Lower leg skin (tissue), 4 donors: ENCODE results near the gene ACVR1. TPM values are rescaled to one million over a fixed set of nuclear protein-coding genes. Genes with fewer than 3 reads are reported as not detected.

Experiments used
- DNase-seq, 2 donors: peaks; one replicate each; pipeline ENCODE4 v3.0.0-alpha.2; 2019; ENCODE audit warnings: low spot score in 2 of 2
- H3K4me3 ChIP-seq: fragments of 200-600 bp; sonication (generic); 2 replicates; pipeline ENCODE4 v1.5.1; 2017; ENCODE audit warnings: mild to moderate bottlenecking, low read depth; ENCODE audit not compliant: poor library complexity, severe bottlenecking
- POLR2A ChIP-seq, 2 donors: fragments of 450-650 bp; IDR thresholded peaks; one replicate each; pipeline ENCODE4 v1.6.1; 2016 to 2017; ENCODE audit warnings: antibody characterized with exemption in 2 of 2, mild to moderate bottlenecking in 1 of 2, moderate library complexity in 1 of 2
- WGBS, 2 donors: methylation state at CpG; one replicate each; pipeline ENCODE4 v1.1.5; 2018; 5-methylcytosine and 5-hydroxymethylcytosine counted together
- intact Hi-C: fragments of 100-400 bp; cut with DNase I; formaldehyde crosslinking; loops from one replicate; pipeline ENCODE4 v1.15.0; 2023; ENCODE audit warnings: low total_unique reads
- total RNA-seq, 4 donors: library from RNA; depleted of rRNA; stranded (reverse); fragments of >200 nt; gene quantifications; one replicate each; pipeline ENCODE4 v1.1.0, GENCODE V29; 2016
- TF ChIP-seq, protein P1 (sequence below), 3 donors: fragments of 450-650 bp; IDR thresholded peaks; one replicate each; pipeline ENCODE4 v1.5.1; 2016; ENCODE audit warnings: antibody characterized with exemption in 3 of 3, mild to moderate bottlenecking in 3 of 3, moderate library complexity in 2 of 3

ACVR1 gene
- total RNA-seq, 4 donors from 2014 or later: 14.3 to 22.7 (median 15.2) TPM

DNA sequence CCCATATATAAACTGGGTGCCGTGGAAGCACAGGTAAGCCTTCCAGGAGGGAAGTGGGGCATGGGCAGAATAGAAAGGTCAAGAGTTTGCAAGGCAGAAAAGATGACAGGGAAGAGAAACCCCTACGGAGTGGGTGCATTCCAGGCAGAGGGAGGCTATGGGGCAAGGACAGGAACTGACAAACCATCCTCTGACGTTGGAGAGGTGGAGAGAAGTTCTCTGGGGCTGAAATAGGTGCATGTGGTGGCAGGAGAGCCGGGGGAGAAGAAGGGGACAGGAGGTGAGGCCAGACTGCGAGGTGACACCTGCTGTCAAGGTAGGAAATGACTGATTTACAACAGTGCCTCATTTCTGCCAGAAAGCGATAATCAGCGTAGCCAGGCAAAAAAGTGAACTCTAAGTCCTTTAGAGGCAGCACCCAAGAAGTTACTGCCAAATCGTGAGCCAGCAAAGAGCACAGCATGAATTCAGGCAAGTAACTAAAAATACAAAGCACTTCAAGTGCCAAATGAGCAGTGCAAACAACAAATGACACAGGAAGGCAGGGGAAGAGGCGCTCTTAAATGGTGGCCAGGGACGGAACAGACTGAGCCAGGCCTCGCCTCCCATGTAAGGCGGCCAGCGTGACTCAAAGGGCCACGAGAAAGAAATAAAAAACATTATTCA is 134.2 kb downstream of the ACVR1 start:
- TF ChIP-seq, protein P1, sequence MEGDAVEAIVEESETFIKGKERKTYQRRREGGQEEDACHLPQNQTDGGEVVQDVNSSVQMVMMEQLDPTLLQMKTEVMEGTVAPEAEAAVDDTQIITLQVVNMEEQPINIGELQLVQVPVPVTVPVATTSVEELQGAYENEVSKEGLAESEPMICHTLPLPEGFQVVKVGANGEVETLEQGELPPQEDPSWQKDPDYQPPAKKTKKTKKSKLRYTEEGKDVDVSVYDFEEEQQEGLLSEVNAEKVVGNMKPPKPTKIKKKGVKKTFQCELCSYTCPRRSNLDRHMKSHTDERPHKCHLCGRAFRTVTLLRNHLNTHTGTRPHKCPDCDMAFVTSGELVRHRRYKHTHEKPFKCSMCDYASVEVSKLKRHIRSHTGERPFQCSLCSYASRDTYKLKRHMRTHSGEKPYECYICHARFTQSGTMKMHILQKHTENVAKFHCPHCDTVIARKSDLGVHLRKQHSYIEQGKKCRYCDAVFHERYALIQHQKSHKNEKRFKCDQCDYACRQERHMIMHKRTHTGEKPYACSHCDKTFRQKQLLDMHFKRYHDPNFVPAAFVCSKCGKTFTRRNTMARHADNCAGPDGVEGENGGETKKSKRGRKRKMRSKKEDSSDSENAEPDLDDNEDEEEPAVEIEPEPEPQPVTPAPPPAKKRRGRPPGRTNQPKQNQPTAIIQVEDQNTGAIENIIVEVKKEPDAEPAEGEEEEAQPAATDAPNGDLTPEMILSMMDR (IDR thresholded peaks at IDR 0.05): no peak
- no peak for TF ChIP-seq POLR2A (IDR thresholded peaks at IDR 0.05)
- DNase-seq: no peak
- intact Hi-C loops: no loop called here
- H3K4me3 ChIP-seq: no peak overlapping the region
- WGBS, 2 donors: 93 to 95% methylated on average over 14 of the region's 14 CpGs

DNA sequence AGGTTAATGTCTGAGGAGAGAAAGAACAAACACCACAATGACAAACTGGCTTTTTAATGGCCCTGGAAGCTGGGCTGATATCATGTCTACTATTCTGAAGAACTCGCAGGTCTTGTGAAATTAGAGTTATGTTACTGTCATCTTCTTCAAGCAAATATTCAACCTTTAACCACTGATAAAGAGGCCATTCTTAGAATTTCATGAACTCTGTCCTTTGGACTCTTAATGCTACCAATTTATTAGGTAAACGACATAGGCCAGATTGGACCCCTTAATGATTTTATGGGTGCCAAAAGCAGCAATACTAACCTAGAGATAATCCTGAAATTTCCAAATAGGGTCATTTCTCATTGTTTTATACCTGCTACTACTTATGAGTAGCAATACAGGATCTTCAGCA is 138.5 kb downstream of the ACVR1 start:
- no peak for DNase-seq
- intact Hi-C loops: no loop called here
- WGBS, 2 donors: 91 to 96% methylated on average over 2 of the region's 2 CpGs
- TF ChIP-seq POLR2A (IDR thresholded peaks at IDR 0.05): no peak
- TF ChIP-seq, protein P1 (IDR thresholded peaks at IDR 0.05): no peak
- H3K4me3 ChIP-seq: no peak overlapping the region

DNA sequence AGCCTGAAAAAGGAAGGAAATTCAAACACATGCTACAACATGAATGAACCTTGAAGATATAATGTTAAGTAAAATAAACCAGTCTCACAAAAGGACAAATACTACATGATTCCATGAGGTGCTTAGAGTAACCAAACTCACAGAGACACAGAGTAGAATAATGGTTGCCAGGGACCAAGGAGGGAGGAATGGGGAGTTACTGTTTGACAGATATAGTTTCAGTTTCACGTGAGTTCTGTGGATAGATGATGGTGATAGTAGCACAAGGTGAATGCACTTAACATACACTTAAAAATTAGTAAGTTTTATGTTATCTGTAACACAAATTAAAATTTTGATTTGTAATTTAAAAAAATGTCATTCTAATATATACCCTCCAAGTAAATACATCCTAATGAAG is 140.6 kb downstream of the ACVR1 start:
- no peak for DNase-seq
- intact Hi-C loops: no loop called here
- H3K4me3 ChIP-seq: no peak overlapping the region
- 85 to 95% methylated on average over 1 of the region's 1 CpG for WGBS, 2 donors
- TF ChIP-seq, protein P1 (IDR thresholded peaks at IDR 0.05): no peak
- no peak for TF ChIP-seq POLR2A (IDR thresholded peaks at IDR 0.05)

DNA sequence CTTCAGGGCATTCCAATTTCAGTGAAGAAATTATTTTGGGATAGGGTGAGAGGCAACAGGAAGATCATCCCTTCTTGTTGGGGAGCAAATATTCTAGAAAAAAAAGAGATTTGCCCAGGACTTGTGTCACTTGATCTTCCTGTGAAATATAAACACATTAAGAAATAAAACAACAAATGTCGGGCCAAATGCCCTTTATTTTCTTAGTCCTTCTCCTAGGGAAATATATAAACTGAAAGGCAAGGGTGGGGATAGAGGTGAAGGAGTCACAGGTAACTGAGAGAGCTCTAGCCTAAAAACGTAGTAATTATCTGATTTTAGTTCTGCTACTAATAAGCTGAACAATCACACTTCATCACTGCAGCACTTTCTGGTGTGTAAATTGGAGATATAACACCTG is 142.9 kb downstream of the ACVR1 start:
- TF ChIP-seq POLR2A (IDR thresholded peaks at IDR 0.05): no peak
- TF ChIP-seq, protein P1 (IDR thresholded peaks at IDR 0.05): no peak
- WGBS, 2 donors: 85 to 88% methylated on average over 2 of the region's 2 CpGs
- intact Hi-C loops: no loop called here
- DNase-seq: no peak
- no peak overlapping the region for H3K4me3 ChIP-seq

DNA sequence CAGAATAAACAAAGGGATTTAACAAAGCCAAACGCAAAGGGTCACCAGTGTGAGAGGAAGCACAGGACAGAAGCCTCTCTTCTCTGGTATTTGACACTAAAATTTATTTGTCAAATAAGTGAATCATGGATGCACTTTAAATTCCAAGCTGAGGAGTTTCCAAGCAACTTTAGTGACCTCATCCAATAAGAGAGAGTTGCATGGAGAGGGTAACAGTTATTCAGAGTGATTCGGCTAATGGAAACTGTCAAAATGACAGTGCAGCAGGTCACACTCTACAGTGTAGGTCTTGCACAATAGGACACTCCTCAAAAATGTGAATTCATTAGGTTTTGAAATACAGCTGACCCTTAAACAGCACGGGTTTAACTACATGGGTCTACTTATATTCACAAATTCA is 143.5 kb downstream of the ACVR1 start:
- TF ChIP-seq, protein P1 (IDR thresholded peaks at IDR 0.05): no peak
- no peak for TF ChIP-seq POLR2A (IDR thresholded peaks at IDR 0.05)
- intact Hi-C loops: no loop called here
- 95 to 96% methylated on average over 3 of the region's 3 CpGs for WGBS, 2 donors

DNA sequence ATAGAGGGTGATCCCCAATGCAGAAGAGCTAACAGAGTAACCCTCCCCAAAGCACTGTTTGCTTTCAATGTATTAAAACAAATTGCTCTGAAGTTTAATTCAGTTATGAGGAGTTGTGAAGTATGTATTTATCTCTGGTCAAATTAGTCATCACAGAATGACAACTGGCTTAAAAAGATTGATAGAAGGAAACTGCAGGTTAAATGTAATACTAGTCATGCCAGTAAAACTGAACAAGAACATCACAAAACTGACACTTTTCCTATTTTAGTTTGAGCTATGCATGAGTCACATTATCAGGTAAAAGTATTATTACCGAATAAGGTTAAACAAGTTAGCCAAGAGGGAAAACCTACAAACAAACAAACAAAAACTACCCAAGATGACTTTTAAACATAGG is 148.4 kb downstream of the ACVR1 start:
- TF ChIP-seq, protein P1 (IDR thresholded peaks at IDR 0.05): no peak
- TF ChIP-seq POLR2A (IDR thresholded peaks at IDR 0.05): no peak
- 95 to 100% methylated on average over 1 of the region's 1 CpG for WGBS, 2 donors
- no peak for DNase-seq
- intact Hi-C loops: no loop called here
- no peak overlapping the region for H3K4me3 ChIP-seq

More for the DNA sequence above, 143.5 kb downstream of the ACVR1 start:
- DNase-seq: no peak
- H3K4me3 ChIP-seq: no peak overlapping the region
